Stimulated activated naive CD8-positive, alpha-beta T cell treated with anti-CD3 and anti-CD28 coated beads, Interleukin-15, Interleukin-2, amounts not matched to agents 100 ng/mL and 50 ng/mL, for 24 hours (primary cell): ENCODE results near the gene CABCOCO1.

ENCODE experiments used
- H3K27ac Mint-ChIP-seq: one replicate; pipeline ENCODE4 v1.8.0; 2021; ENCODE audit warnings: mild to moderate bottlenecking, mixed read lengths
- H3K27me3 Mint-ChIP-seq: one replicate; pipeline ENCODE4 v1.8.0; 2021; ENCODE audit warnings: mixed read lengths
- H3K36me3 Mint-ChIP-seq: one replicate; pipeline ENCODE4 v1.8.0; 2021; ENCODE audit warnings: low read depth, mixed read lengths
- H3K4me1 Mint-ChIP-seq: one replicate; pipeline ENCODE4 v1.8.0; 2021; ENCODE audit warnings: low read depth, mixed read lengths
- H3K4me3 Mint-ChIP-seq: one replicate; pipeline ENCODE4 v1.8.0; 2021; ENCODE audit warnings: mild to moderate bottlenecking, mixed read lengths
- H3K9me3 Mint-ChIP-seq: one replicate; pipeline ENCODE4 v1.8.0; 2021; ENCODE audit warnings: mixed read lengths

Gene CABCOCO1

GRCh38 chr10:61774031-61774430 lies 111.3 kb downstream of the CABCOCO1 start:
- Mint-ChIP-seq H3K27ac (no peak overlapping the region), H3K27me3 (peaks cover 4% of the 10 kb centered on the region), H3K4me3 (no peak overlapping the region), H3K4me1 (no peaks in the 10 kb centered on the region), H3K36me3 (no peaks in the 10 kb centered on the region), H3K9me3 (no peaks in the 10 kb centered on the region)

- Mint-ChIP-seq H3K4me1 (peaks cover 10% of the 10 kb centered on the region), H3K27ac (no peak overlapping the region), H3K36me3 (no peaks in the 10 kb centered on the region), H3K4me3 (no peak overlapping the region), H3K9me3 (no peaks in the 10 kb centered on the region), H3K27me3 (peaks cover 4% of the 10 kb centered on the region)
Observed at GRCh38 chr10:61775111-61775510, 112.4 kb downstream of the CABCOCO1 start.

GRCh38 chr10:61776615-61777266 lies 114.0 kb downstream of the CABCOCO1 start:
- H3K9me3 Mint-ChIP-seq = no peaks in the 10 kb centered on the region
- H3K27ac Mint-ChIP-seq = no peak overlapping the region
- H3K4me3 Mint-ChIP-seq = no peak overlapping the region

GRCh38 chr10:61778137-61778536 lies 115.4 kb downstream of the CABCOCO1 start:
- no peaks in the 10 kb centered on the region for H3K27me3 Mint-ChIP-seq
- H3K36me3 Mint-ChIP-seq = no peaks in the 10 kb centered on the region
- no peak overlapping the region for H3K4me3 Mint-ChIP-seq
- H3K9me3 Mint-ChIP-seq = peaks cover 5% of the 10 kb centered on the region
- H3K4me1 Mint-ChIP-seq = peaks cover 29% of the 10 kb centered on the region
- H3K27ac Mint-ChIP-seq = no peak overlapping the region

More at GRCh38 chr10:61776615-61777266, 114.0 kb downstream of the CABCOCO1 start:
- Mint-ChIP-seq H3K27me3 (no peaks in the 10 kb centered on the region), H3K36me3 (no peaks in the 10 kb centered on the region), H3K4me1 (peaks cover 21% of the 10 kb centered on the region)

- peak overlapping the region; percentile 4 for H3K27ac Mint-ChIP-seq
Observed at GRCh38 chr10:61779276-61779675, 116.5 kb downstream of the CABCOCO1 start.

GRCh38 chr10:61779950-61780659 lies 117.4 kb downstream of the CABCOCO1 start:
- H3K9me3 Mint-ChIP-seq = peaks cover 5% of the 10 kb centered on the region
- no peak overlapping the region for H3K4me3 Mint-ChIP-seq
- H3K4me1 Mint-ChIP-seq = peaks cover 46% of the 10 kb centered on the region
- H3K27me3 Mint-ChIP-seq = peaks cover 4% of the 10 kb centered on the region
- no peaks in the 10 kb centered on the region for H3K36me3 Mint-ChIP-seq
- H3K27ac Mint-ChIP-seq = peak overlapping the region; percentile 68

More at GRCh38 chr10:61779276-61779675, 116.5 kb downstream of the CABCOCO1 start:
- peaks cover 5% of the 10 kb centered on the region for H3K9me3 Mint-ChIP-seq
- H3K27me3 Mint-ChIP-seq = peaks cover 4% of the 10 kb centered on the region
- H3K36me3 Mint-ChIP-seq = no peaks in the 10 kb centered on the region
- no peak overlapping the region for H3K4me3 Mint-ChIP-seq
- peaks cover 38% of the 10 kb centered on the region for H3K4me1 Mint-ChIP-seq

- Mint-ChIP-seq H3K36me3 (no peaks in the 10 kb centered on the region), H3K27me3 (peaks cover 4% of the 10 kb centered on the region), H3K9me3 (peaks cover 5% of the 10 kb centered on the region), H3K27ac (peak overlapping the region; percentile 68), H3K4me3 (no peak overlapping the region), H3K4me1 (peaks cover 52% of the 10 kb centered on the region)
Observed at GRCh38 chr10:61780732-61781131, 118.0 kb downstream of the CABCOCO1 start.

GRCh38 chr10:61781969-61782403 lies 119.3 kb downstream of the CABCOCO1 start:
- no peak overlapping the region for H3K27ac Mint-ChIP-seq
- H3K27me3 Mint-ChIP-seq = peaks cover 4% of the 10 kb centered on the region
- H3K9me3 Mint-ChIP-seq = peaks cover 5% of the 10 kb centered on the region
- no peaks in the 10 kb centered on the region for H3K36me3 Mint-ChIP-seq
- peaks cover 65% of the 10 kb centered on the region for H3K4me1 Mint-ChIP-seq
- no peak overlapping the region for H3K4me3 Mint-ChIP-seq

- peak overlapping the region; percentile 7 for H3K4me3 Mint-ChIP-seq
- peaks cover 5% of the 10 kb centered on the region for H3K9me3 Mint-ChIP-seq
- peak overlapping the region; percentile 65 for H3K27ac Mint-ChIP-seq
- H3K36me3 Mint-ChIP-seq = no peaks in the 10 kb centered on the region
- H3K4me1 Mint-ChIP-seq = peaks cover 67% of the 10 kb centered on the region
- H3K27me3 Mint-ChIP-seq = peaks cover 4% of the 10 kb centered on the region
Observed at GRCh38 chr10:61784354-61785133, 121.8 kb downstream of the CABCOCO1 start.

- Mint-ChIP-seq H3K36me3 (no peaks in the 10 kb centered on the region), H3K27ac (peak overlapping the region; percentile 51), H3K4me1 (peaks cover 56% of the 10 kb centered on the region), H3K9me3 (peaks cover 5% of the 10 kb centered on the region), H3K27me3 (peaks cover 4% of the 10 kb centered on the region), H3K4me3 (no peak overlapping the region)
Observed at GRCh38 chr10:61785473-61786105, 122.9 kb downstream of the CABCOCO1 start.

GRCh38 chr10:61786728-61787127 lies 124.0 kb downstream of the CABCOCO1 start:
- peaks cover 4% of the 10 kb centered on the region for H3K27me3 Mint-ChIP-seq
- no peaks in the 10 kb centered on the region for H3K36me3 Mint-ChIP-seq
- H3K27ac Mint-ChIP-seq = no peak overlapping the region
- H3K4me1 Mint-ChIP-seq = peaks cover 51% of the 10 kb centered on the region
- peaks cover 5% of the 10 kb centered on the region for H3K9me3 Mint-ChIP-seq
- H3K4me3 Mint-ChIP-seq = no peak overlapping the region

- Mint-ChIP-seq H3K9me3 (peaks cover 5% of the 10 kb centered on the region), H3K4me3 (no peak overlapping the region), H3K27me3 (peaks cover 4% of the 10 kb centered on the region), H3K36me3 (no peaks in the 10 kb centered on the region), H3K27ac (no peak overlapping the region), H3K4me1 (peaks cover 46% of the 10 kb centered on the region)
Observed at GRCh38 chr10:61787170-61787569, 124.4 kb downstream of the CABCOCO1 start.

- Mint-ChIP-seq H3K27ac (no peak overlapping the region), H3K4me1 (peaks cover 36% of the 10 kb centered on the region), H3K27me3 (peaks cover 1% of the 10 kb centered on the region), H3K9me3 (no peaks in the 10 kb centered on the region), H3K36me3 (no peaks in the 10 kb centered on the region), H3K4me3 (no peak overlapping the region)
Observed at GRCh38 chr10:61789031-61789430, 126.3 kb downstream of the CABCOCO1 start.

GRCh38 chr10:61791216-61791615 lies 128.5 kb downstream of the CABCOCO1 start:
- Mint-ChIP-seq H3K4me1 (peaks cover 14% of the 10 kb centered on the region), H3K4me3 (no peak overlapping the region), H3K9me3 (no peaks in the 10 kb centered on the region), H3K36me3 (no peaks in the 10 kb centered on the region), H3K27me3 (no peaks in the 10 kb centered on the region), H3K27ac (no peak overlapping the region)
